MCF 10A (cell line): ENCODE results near the gene BUD13. TPM values are rescaled to one million over a fixed set of nuclear protein-coding genes. Genes with fewer than 3 reads are reported as not detected.

Source experiments
- BruUV-seq: library from RNA; stranded (reverse); fragments of 400-500 nt; replicated peaks from 2 replicates; lab custom pipeline; 2021; lab: Mats Ljungman, UMichigan
- CTCF ChIA-PET: fragments of 300-600 bp; sonication (Branson Sonifier 250); formaldehyde crosslinking; extraction: SDS; loops from one replicate; lab custom pipeline; 2021; ENCODE audit warnings: antibody characterized with exemption, inconsistent platforms; lab: Yijun Ruan, JAX
- POLR2A ChIA-PET: fragments of 300-600, 350-650 bp; sonication (Branson Sonifier 250); formaldehyde crosslinking; extraction: SDS; loops from one replicate; lab custom pipeline; 2020; ENCODE audit warnings: antibody characterized with exemption, inconsistent platforms; lab: Yijun Ruan, JAX
- DNase-seq: peaks from one replicate; pipeline ENCODE4 v3.0.0-alpha.2; 2018; ENCODE audit not compliant: unreplicated experiment
- H3K27ac Mint-ChIP-seq: one replicate; pipeline ENCODE4 v1.8.0; 2022; ENCODE audit warnings: mild to moderate bottlenecking, low read depth, mixed read lengths; ENCODE audit not compliant: unreplicated experiment
- H3K27me3 Mint-ChIP-seq: one replicate; pipeline ENCODE4 v1.8.0; 2022; ENCODE audit warnings: mixed read lengths; ENCODE audit not compliant: insufficient read depth, unreplicated experiment
- H3K36me3 Mint-ChIP-seq: one replicate; pipeline ENCODE4 v1.8.0; 2022; ENCODE audit warnings: mild to moderate bottlenecking, moderate library complexity, mixed read lengths; ENCODE audit not compliant: insufficient read depth, unreplicated experiment
- H3K4me1 Mint-ChIP-seq: one replicate; pipeline ENCODE4 v1.8.0; 2022; ENCODE audit warnings: mixed read lengths; ENCODE audit not compliant: insufficient read depth, unreplicated experiment
- H3K4me3 Mint-ChIP-seq: one replicate; pipeline ENCODE4 v1.8.0; 2022; ENCODE audit warnings: mild to moderate bottlenecking, moderate library complexity, mixed read lengths; ENCODE audit not compliant: unreplicated experiment
- H3K9me3 Mint-ChIP-seq: one replicate; pipeline ENCODE4 v1.8.0; 2022; ENCODE audit warnings: mixed read lengths; ENCODE audit not compliant: unreplicated experiment
- intact Hi-C: fragments of 100-400 bp; cut with micrococcal nuclease; formaldehyde crosslinking; loops from 2 replicates; pipeline ENCODE4 v1.14.1; 2022
- total RNA-seq: library from RNA; stranded (reverse); gene quantifications from 2 replicates; pipeline ENCODE4 v1.2.3, GENCODE V29; 2022
- TF ChIP-seq, protein P1 (sequence below): fragments of 200-600 bp; IDR thresholded peaks from one replicate; pipeline ENCODE4 v1.8.0; 2022; ENCODE audit warnings: antibody characterized with exemption, mild to moderate bottlenecking; ENCODE audit not compliant: unreplicated experiment

Gene BUD13
- total RNA-seq, 1 experiment from 2014 or later, result 15.1 TPM

DNA sequence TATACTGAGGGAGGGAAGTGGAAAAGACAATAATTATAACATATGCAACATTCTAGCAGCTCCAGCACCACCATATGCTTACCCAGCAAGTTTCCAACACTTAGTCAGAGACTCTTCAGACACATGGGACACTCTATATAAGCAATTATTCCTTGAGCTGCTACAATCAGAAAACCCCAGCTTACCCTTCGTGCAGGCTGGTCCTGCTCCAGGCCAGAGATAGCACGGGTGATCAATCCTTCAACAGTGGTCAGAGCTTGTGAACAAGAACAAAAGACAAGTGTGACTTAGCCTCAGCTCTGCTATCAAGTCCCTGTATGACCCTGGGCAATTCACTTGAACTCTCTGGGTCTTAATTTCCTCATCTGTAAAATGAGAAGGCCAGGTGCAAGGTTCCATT is 13.5 kb upstream of the BUD13 start:
- peak overlapping the region; percentile 92 for H3K4me3 Mint-ChIP-seq
- H3K4me1 Mint-ChIP-seq, result peaks cover 36% of the 10 kb centered on the region
- H3K9me3 Mint-ChIP-seq, result no peaks in the 10 kb centered on the region
- CTCF ChIA-PET, result interaction anchor here (2.1 to 9.7 kb wide), 2 partner anchors 48 to 320 kb away, joined by 12 to 124 read pairs; partner anchors contain the start of gene APOA1
- no peaks in the 10 kb centered on the region for H3K27me3 Mint-ChIP-seq
- intact Hi-C loops, result no loop called here
- TF ChIP-seq, protein P1, sequence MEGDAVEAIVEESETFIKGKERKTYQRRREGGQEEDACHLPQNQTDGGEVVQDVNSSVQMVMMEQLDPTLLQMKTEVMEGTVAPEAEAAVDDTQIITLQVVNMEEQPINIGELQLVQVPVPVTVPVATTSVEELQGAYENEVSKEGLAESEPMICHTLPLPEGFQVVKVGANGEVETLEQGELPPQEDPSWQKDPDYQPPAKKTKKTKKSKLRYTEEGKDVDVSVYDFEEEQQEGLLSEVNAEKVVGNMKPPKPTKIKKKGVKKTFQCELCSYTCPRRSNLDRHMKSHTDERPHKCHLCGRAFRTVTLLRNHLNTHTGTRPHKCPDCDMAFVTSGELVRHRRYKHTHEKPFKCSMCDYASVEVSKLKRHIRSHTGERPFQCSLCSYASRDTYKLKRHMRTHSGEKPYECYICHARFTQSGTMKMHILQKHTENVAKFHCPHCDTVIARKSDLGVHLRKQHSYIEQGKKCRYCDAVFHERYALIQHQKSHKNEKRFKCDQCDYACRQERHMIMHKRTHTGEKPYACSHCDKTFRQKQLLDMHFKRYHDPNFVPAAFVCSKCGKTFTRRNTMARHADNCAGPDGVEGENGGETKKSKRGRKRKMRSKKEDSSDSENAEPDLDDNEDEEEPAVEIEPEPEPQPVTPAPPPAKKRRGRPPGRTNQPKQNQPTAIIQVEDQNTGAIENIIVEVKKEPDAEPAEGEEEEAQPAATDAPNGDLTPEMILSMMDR, result no peak
- no peak for DNase-seq
- BruUV-seq, result no TSS peak
- peaks cover 54% of the 10 kb centered on the region for H3K36me3 Mint-ChIP-seq
- peak overlapping the region; percentile 99 for H3K27ac Mint-ChIP-seq
- POLR2A ChIA-PET, result interaction anchor here (0.8 to 4.6 kb wide), 8 partner anchors 10 to 358 kb away, joined by 3 to 59 read pairs (median 6); partner anchors contain the start of genes BUD13, PAFAH1B2 and SIK3

DNA sequence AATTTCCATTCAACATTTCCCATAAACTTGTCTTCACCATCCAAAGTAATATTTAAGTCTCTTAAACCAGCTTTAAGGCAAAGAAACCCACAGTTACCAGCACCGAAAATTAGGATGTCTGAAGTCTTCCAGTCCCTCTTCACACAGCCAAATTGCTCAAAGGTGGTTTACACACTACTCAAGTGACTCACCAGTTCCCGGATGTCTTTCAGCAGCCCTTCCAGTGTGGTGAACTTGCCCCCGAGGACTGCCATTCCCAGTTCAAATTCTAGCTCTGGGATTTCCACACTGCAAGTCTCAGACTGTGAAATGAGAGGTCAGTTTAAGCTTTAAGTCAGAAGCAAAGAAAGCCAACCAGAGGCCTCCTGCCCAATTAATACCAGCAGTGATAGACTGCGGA is 9.9 kb upstream of the BUD13 start:
- peak overlapping the region; percentile 85 for H3K27ac Mint-ChIP-seq
- POLR2A ChIA-PET, result interaction anchor here (2.7 kb wide), 1 partner anchor 9 kb away, joined by 14 read pairs; no protein-coding TSS in a partner anchor
- peaks cover 26% of the 10 kb centered on the region for H3K4me1 Mint-ChIP-seq
- H3K9me3 Mint-ChIP-seq, result no peaks in the 10 kb centered on the region
- intact Hi-C loops, result no loop called here
- TF ChIP-seq, protein P1, result no peak
- BruUV-seq, result no TSS peak
- H3K36me3 Mint-ChIP-seq, result peaks cover 90% of the 10 kb centered on the region
- no peak overlapping the region for H3K4me3 Mint-ChIP-seq
- H3K27me3 Mint-ChIP-seq, result no peaks in the 10 kb centered on the region
- CTCF ChIA-PET, result interaction anchor here (1.5 to 1.9 kb wide), 2 partner anchors 11 to 54 kb away, joined by 4 to 5 read pairs; no protein-coding TSS in a partner anchor
- peak; percentile 84 for DNase-seq

DNA sequence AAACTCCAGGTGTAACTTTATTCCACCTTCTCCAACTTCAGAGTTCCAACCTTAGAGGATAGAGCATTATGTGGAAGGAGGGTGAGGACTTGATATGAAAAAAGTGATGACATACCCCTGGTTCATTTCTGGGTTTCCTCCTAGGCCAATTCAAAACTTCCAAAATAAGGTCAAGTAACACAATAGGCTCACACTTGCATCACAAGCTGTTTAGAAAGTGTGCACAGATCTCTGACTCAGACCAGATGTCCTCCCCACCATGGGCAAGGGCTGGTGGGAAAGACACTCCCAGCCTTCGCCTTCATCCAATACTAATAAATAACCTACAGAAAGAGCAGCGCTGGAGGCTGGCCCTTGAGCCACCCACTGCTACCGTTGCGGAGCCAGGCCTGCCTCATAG is 5.8 kb upstream of the BUD13 start:
- no peaks in the 10 kb centered on the region for H3K9me3 Mint-ChIP-seq
- TSS peak; percentile 17 for BruUV-seq
- no peaks in the 10 kb centered on the region for H3K27me3 Mint-ChIP-seq
- CTCF ChIA-PET, result interaction anchor here (0.7 kb wide), 2 partner anchors 9 to 1195 kb away, joined by 3 read pairs; partner anchors contain the start of gene ZPR1
- peak overlapping the region; percentile 35 for H3K27ac Mint-ChIP-seq
- TF ChIP-seq, protein P1, result no peak
- peaks cover 78% of the 10 kb centered on the region for H3K36me3 Mint-ChIP-seq
- H3K4me3 Mint-ChIP-seq, result no peak overlapping the region
- peaks cover 26% of the 10 kb centered on the region for H3K4me1 Mint-ChIP-seq
- no peak for DNase-seq
- POLR2A ChIA-PET, result interaction anchor here (1.8 kb wide), 1 partner anchor 9 kb away, joined by 6 read pairs; the partner anchor contains the start of gene ZPR1
- intact Hi-C loops, result no loop called here

DNA sequence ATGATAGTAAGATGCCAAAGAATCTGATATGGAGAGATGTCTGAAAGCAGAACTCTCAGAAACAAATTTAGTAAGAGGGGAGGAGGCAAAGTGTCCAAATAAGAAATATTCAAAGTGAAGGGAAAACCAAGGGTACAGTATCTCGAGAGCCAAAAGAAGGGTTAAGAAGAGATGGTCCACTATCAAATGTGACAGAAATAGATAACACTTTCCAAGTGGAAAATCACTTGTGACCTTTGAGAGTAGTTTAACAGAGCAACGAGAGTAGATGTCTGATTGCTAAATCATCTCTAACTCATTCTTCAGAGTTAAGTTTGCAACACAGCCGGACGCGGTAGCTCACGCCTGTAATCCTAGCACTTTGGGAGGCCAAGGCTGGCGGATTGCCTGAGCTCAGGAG is 4.3 kb upstream of the BUD13 start:
- Mint-ChIP-seq H3K4me1 (peaks cover 15% of the 10 kb centered on the region), H3K27me3 (no peaks in the 10 kb centered on the region), H3K4me3 (no peak overlapping the region), H3K36me3 (peaks cover 63% of the 10 kb centered on the region), H3K27ac (no peak overlapping the region), H3K9me3 (no peaks in the 10 kb centered on the region)
- DNase-seq, result no peak
- TF ChIP-seq, protein P1, result no peak
- intact Hi-C loops, result no loop called here
- BruUV-seq, result no TSS peak
- ChIA-PET POLR2A (interaction anchor here (1.0 to 1.1 kb wide), 2 partner anchors 9 to 11 kb away, joined by 3 to 4 read pairs; partner anchors contain the start of gene ZPR1), CTCF (interaction anchor here (0.6 to 1.5 kb wide), 5 partner anchors 13 to 368 kb away, joined by 3 to 6 read pairs (median 3); no protein-coding TSS in a partner anchor)
